ENCODE measurements around the gene KRT76.

DNA sequence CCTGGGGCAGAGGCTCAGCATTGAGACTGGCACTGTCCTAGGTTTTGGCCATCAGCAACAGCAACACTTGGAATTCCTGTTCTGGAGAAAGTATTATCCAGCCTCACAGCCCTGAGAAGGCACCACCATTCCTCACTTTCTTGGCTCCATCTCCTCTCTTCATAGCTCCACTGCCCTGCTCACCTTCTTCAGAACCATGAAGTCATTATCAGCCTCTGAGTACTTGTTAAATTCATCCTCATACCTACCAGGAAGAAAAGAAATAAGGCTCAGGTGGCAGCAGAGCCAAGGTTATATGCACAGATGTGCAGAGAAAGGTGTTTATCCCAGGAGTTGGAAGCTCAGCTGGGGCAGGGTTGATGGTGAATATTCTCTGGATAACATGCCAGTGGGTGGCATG lies 25.4 kb downstream of the KRT76 start:
- TF ChIP-seq SP1 (IDR thresholded peaks at IDR 0.05) = no peak
- no peak for TF ChIP-seq BHLHE40 (IDR thresholded peaks at IDR 0.05; ENCODE audit: borderline replicate concordance)
- no peak for TF ChIP-seq PKNOX1 (IDR thresholded peaks at IDR 0.05)
- TF ChIP-seq TARDBP (IDR thresholded peaks at IDR 0.05) = no peak
- no peak for TF ChIP-seq FOXA1 (IDR thresholded peaks at IDR 0.05)
- TF ChIP-seq HDGF (IDR thresholded peaks at IDR 0.05; ENCODE audit: borderline replicate concordance) = no peak
- no peak for TF ChIP-seq L3MBTL2 (conservative IDR thresholded peaks at IDR 0.05)
- TF ChIP-seq FOXK2 (IDR thresholded peaks at IDR 0.05) = no peak
- TF ChIP-seq LEF1 (IDR thresholded peaks at IDR 0.05; ENCODE audit: borderline replicate concordance) = no peak
- no peak for TF ChIP-seq FOXM1 (IDR thresholded peaks at IDR 0.05; ENCODE audit: borderline replicate concordance)
- TF ChIP-seq CTBP1 (IDR thresholded peaks at IDR 0.05; ENCODE audit: borderline replicate concordance) = no peak
- no peak for TF ChIP-seq ELF4 (IDR thresholded peaks at IDR 0.05)
- no peak for TF ChIP-seq ARNT (IDR thresholded peaks at IDR 0.05)
- TF ChIP-seq NFRKB (IDR thresholded peaks at IDR 0.05) = no peak

Data from HEK293T (cell line).